Measurements from ENCODE around the gene ITPKB.
A peak's percentile ranks its signal among the peaks of the same experiment; 100 is the strongest.

ITPKB gene

DNA sequence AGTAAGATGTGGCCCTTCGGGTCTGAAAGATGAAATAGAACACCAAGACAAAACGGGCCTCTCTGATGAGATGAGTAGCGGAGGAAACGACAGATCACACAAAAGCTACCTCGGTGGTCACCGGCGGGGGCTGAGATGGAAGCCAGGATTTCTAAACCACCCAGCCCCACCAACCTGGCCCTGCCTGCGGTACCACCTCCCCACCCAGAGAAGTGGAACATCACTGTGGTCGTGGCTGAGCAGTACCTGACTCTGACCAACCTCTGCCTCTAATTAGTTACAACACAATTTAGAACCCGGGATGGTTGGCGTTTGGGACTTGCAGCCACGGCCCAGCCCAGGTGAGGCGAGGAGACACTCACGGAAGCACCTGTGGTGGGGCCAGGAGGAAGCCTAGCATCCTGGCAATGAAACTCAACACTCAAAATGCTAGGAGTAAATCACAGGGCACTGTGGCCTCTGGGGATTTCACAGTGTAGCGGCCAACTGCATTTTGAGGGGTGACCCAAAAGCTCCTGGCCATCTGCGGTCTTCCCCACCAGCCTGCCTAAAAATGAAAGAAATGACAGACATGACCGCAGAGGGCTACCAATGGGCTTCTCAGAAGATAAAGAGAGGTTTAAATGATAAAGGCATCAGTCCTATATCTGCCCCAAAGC is 73.4 kb downstream of the ITPKB start:
- DNase-seq (ENCODE audit: low read depth), result no peak

DNA sequence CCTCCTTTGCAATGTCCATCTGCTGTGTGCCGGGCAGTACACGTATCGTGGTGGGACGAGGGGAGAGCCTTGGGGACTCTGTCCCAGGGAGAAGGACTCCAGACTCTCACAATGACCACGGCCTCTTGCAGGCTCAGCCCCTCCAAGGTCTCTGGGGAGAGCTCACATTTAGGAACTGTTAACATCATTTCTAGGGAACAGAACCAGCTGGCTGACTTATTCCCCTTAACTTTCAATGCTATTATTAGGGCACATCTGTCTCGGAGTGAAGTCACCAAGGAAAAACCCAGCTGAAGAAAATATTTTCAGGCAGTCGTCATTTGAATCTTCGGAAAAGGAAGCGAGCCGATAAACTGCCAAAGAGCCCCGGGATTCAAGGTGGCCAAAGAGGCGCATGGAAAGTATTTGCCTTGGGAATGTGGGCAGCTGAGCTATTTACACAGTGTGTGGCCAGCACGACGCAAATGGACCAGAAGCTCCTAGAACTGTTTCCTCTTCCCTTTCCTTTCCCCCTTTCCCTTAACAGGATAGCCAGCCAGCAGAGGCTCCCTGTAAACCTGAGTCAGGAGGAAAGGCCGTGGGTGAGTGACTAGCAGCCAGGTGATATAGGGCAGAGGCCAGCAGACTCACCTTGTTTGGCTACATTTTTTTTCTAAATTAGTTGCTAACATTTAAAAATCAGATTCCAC is 74.5 kb downstream of the ITPKB start:
- DNase-seq (ENCODE audit: low read depth), result no peak

DNA sequence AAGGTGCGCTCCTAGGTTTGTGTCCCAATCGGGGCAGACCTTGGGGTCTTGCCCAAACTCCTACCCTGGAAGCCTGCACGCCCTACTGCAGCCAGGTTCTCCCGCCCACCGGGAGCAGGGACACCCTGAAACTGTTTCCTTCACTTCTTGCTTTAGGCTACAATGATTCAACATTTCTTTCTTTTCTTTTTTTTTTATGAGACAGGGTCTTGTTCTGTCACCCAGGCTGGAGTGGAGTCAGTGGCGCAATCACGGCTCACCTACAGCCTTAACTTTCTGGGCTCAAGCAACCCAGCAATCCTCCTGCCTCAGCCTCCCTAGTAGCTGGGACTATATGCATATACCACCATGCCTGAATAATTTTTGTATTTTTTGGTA is 75.8 kb downstream of the ITPKB start:
- no peak for DNase-seq (ENCODE audit: low read depth)

DNA sequence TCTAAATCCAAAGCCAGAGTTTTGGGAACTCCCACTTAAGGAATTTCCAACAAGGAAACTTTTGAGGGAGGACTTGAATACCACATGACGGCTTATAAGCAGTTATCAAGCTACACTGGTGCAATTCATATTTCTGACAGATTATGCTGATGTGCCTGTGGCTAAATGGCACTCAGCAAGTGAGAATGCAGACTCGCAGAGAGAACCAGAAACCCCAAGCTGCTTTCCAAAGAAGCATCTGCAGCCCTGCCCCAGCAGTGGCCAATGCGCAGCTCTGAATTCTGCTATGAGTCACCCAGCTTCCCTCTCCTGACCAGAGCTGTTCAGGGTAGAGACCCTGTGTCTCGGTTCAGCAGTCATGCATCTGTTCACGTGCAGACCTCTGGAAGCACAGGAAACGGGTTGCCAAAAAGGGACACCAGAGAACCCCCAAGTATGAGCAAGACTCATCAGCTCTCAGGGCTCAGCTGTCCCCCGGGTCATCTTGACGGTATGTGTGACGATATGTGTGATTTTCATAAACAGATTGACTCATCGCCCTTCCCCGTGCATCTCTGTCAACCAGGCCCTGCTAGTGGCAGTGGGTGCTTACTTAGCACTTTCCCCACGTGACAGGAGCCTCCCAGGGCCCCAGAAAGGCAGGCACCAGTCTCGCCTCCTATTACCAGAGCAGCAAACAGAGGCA is 76.3 kb downstream of the ITPKB start:
- peak; percentile 78 for DNase-seq (ENCODE audit: low read depth)

DNA sequence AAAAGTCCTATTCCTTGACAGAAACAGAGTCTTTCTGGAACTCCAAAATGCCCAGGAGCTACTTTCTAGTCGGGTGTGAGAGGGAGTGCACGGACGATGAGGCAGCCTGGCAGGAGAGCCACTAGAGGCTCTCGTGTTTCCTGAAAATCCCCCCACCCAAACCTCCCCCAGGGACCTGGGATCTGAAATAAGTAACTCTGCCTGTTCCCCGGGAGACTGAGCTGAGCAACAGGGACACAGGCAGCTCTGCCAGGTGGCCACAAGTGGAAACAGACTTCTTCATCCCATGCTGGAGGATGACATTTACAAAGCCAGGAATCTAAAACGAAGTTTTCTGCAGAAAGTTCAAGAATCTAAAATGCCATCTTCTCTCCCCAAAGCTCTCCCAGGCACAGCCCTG is 77.1 kb downstream of the ITPKB start:
- no peak for DNase-seq (ENCODE audit: low read depth)

DNA sequence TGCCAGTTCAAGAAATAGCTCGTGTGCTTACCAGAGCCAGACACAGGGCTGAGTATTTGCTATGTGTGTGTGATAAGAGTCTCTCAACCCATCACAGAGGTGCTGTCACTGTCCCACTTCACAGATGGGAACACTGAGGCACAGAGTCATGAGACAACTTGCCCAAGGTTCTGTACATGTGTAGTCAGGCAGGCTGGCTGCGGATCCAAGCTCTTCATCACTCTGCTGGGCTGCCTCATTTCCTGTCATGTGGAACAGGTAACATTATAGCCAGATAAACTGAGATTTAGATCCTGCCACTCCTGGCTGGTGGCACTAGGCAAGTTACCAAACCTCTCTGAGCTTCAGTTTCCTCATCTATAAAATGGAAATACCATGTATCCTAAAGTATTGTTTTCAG is 77.8 kb downstream of the ITPKB start:
- no peak for DNase-seq (ENCODE audit: low read depth)

- DNase-seq (ENCODE audit: low read depth), result no peak
Observed at GRCh38 chr1:226660410-226661182, 78.5 kb downstream of the ITPKB start.

DNA sequence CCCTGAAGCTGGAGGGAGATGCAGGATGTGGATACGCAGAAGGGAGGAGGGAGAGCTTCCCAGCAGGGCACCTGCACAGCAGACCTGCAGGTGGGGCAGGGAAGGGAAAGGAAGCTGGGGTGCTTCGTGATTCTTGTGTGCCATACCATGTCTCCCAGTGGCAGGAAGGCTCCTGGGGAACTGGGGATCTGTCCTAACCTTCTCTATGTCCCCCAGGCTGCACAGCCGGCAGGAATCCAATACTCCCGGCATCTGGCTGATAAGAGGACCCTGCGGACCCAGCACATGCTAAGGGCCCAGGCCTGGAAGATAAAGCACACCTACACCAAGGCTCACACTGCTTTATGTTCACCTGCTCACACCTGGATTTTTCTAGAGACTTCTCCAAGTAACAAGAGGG is 79.4 kb downstream of the ITPKB start:
- DNase-seq (ENCODE audit: low read depth), result no peak

DNA sequence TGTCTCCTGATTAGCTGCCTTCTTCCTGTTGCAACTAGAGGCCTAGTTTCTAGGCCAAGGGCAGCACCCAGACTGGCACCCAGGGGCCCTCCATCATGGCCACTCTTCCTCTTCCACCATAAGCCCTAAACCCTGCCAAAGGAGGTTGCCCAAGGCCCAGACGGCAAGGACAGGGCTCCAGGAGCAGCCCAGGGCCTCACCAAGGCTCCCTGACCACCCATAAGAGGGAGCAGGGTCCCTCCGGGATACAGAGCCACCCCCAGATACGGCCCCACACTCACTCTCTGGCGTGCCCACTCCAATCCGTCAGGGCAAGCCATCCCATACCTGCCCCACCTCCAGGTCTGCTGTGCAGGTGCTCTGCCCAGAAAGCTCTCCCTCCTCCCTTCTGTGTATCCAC is 79.9 kb downstream of the ITPKB start:
- DNase-seq (ENCODE audit: low read depth), result no peak

DNA sequence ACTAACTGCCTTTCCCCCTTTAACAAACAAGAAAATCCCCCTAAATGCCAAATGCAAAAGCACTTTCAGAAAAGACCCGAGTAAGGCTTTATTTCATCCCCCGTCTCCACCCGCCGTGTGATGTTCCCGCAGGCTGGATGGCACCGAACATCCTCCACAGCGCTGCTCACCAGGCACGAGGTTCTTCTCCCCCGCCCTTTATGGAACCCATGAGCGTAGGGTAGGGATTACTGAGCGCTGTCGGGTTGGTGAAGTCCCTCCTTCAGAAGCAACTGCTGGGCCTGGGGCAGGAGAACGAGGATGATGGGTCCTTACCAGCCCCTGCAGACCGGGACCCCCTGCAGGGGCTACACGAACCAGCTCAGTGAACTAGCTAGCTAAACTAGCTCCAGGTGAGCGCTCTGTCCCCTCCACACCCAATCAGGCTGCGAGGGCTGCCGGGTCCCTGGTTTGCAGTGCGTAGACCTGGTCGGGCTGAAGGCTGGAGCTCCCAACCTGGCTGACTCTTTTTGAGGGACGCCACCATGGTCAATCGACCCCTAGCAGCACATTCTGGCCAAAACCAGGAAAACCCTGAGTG is 80.4 kb downstream of the ITPKB start:
- no peak for DNase-seq (ENCODE audit: low read depth)

GRCh38 chr1:226657895-226658545 is 81.1 kb downstream of the ITPKB start:
- DNase-seq (ENCODE audit: low read depth), result no peak

GRCh38 chr1:226656601-226657277 is 82.3 kb downstream of the ITPKB start:
- no peak for DNase-seq (ENCODE audit: low read depth)

- no peak for DNase-seq (ENCODE audit: low read depth)
Observed at GRCh38 chr1:226656201-226656600, 82.9 kb downstream of the ITPKB start.

GRCh38 chr1:226655251-226656163 is 83.6 kb downstream of the ITPKB start:
- DNase-seq (ENCODE audit: low read depth), result no peak

DNA sequence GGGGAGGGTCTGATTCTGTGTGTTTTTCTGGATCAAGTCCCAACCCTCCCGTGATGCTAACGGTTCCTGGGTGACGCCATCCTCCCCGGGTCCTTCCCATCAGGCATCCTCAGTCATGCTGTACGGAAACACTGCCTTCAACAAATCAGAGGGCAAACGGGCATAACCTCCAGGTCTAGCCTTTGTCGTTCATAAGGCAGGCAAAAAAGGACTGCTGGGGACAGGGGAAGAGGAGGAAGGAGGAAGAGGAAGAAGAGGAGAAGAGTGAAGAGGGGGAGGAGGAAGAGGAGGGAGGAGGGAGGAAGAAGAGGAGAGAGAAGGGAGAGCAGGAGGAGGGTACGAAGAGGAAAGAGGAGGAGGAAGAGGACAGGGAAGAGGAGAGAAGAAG is 84.4 kb downstream of the ITPKB start:
- DNase-seq (ENCODE audit: low read depth), result no peak

DNA sequence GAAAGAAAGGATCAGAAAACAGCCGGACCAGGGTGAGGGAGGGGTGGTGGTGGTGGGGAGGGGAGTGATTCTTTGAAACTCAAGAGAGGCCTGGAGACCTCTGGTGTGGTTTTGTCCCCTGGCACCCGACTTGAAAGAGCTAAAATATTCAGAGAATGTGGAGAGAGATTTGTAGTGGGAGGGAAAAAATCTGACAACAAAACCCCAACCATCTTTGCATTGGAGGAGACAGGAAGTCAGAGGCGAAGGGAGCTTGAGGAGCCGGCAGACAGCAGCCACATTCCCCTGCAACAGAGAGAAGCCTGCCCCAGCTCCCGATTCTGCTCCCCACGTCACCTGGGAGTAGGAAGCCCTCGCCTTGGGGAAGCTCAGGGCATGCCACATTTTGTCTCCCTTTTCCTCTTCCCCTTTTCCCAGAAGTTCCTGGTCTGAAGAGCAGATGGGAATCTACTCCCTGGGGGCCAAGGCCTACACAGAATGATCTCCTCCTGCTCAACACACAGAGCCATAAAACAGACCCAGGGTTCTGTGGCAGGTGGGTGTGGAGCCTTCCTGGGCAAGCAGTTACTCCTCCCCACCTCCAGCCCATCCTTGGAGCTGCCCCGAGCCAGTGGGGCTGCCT is 84.9 kb downstream of the ITPKB start:
- no peak for DNase-seq (ENCODE audit: low read depth)

DNA sequence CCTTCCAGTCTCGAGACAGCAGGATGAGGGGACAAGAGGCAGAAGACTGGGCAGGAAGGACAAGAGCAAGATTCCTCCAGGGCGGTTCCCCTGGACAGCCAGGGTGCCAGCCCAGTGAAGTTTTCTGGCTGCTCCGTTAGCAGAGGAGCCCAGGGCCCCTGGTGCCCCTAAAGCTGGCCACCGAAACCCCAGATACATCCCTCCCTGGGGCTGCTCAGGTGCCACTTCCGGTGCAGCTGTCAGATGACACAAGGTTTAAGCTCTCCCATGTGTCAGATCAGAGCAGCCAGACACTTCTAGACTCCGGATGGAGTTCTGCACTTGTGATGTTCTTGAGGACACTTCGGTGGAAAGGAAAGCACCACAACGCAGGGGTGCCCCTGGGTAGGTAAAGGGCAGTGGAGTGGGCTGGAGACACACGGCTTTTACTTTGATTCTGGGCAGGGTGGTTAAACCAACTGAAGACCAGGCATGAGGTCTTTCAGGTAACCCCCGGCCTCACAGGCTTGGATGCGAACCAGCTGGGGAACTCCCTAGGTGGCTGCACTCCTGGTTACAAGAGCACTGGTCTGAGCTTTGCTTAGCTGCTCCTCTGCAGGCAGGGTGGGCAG is 85.7 kb downstream of the ITPKB start:
- DNase-seq (ENCODE audit: low read depth), result peak; percentile 48

- DNase-seq (ENCODE audit: low read depth), result no peak
Observed at GRCh38 chr1:226652613-226653012, 86.5 kb downstream of the ITPKB start.

DNA sequence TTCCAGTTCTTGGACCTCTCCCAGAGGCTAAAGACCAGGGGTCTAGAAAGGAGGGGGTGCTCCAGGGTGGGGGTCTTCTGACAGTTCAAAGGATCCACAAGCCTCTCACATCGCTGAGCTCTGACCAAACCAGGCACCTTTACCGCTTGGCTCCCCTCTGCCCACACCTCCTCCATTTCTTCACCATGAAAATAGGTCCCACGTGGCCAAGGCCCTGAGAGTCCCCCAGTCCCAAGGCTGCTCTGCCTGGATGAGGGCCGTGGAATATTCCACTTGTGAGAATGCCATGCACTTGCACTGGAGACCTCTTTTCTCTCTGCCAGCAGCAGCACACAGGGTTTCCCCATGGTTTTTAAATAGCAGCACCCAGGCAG is 87.4 kb downstream of the ITPKB start:
- no peak for DNase-seq (ENCODE audit: low read depth)
